Measurements from ENCODE around the gene DLK2.

DLK2 gene

GRCh38 chr6:43454290-43454695, 1.1 kb downstream of the DLK2 start:
- DNase-seq: peak in 18 of 51 donors; percentile 19 to 87 (median 68)

- DNase-seq: no peak
Measured at GRCh38 chr6:43453831-43454230, 1.5 kb downstream of the DLK2 start.

- DNase-seq: no peak
Measured at GRCh38 chr6:43452896-43453295, 2.5 kb downstream of the DLK2 start.

DNA sequence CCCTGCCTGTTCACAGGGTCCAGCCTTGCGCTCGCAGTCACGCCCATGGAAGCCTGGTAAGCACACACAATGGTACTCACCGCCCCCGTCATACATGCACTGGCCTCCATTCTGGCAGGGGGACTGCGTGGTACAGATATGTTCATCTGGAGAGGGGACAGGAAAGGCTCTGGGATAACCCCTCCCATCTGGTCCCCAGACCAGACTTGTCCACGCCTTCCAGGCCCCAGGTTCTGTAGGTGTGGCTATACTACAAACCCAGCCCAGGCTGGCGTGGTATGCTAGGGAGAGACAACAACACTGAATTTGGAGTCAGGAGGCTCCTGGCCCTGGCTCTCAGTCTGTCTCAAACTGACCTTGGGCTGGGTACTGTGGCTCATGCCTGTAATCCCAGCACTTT, 3.4 kb downstream of the DLK2 start:
- DNase-seq: no peak

GRCh38 chr6:43451348-43451747, 4.0 kb downstream of the DLK2 start:
- DNase-seq: no peak

DNA sequence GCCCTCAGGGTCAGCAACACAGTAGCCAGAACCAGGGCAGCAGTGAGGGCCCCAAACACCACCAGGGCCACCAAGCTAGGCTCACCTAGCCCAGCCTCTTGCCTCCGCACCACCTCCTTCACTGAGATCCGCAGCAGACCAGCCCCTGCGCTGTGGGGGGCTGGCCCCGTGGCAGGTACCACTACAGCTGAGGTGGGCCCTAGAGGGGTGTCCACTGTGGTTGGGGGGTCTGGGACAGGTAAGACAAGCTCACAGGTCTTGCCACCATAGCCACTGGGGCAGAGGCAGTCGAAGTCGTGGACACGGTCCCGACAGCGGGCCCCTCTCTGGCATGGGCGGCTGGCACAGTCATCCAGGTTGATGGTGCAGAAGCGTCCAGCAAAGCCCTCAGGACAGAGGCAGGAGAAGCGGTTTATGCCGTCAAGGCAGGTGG, 4.6 kb downstream of the DLK2 start:
- no peak for DNase-seq

DNA sequence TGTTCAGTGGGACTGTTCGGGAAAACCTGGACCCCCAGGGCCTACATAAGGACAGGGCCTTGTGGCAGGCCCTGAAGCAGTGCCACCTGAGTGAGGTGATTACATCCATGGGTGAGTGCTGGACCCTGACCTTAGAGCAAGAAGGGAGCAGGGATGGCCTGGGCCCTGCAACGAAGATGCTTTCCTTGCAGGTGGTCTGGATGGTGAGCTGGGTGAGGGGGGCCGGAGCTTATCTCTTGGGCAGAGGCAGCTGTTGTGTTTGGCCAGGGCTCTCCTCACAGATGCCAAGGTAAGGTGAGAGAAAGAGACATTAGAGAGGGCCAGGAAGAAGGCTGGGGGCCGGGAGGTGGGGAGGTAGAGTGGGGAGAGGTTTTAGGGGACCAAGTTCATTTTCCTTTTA, 6.4 kb downstream of the DLK2 start:
- no peak for DNase-seq

DNA sequence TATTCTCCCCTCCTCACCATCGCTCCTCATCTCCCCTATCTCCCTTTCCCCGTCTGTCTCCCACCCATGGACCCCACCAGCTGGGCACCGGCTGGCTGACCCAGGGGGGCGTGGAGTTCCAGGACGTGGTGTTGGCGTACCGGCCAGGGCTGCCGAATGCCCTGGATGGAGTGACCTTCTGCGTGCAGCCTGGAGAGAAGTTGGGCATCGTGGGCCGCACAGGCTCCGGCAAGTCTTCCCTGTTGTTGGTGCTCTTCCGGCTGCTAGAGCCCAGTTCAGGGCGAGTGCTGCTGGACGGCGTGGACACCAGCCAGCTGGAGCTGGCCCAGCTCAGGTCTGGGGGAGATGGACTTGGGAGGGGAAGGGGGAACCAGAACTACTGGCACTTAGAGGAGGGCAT, 7.7 kb downstream of the DLK2 start:
- no peak for DNase-seq

DNA sequence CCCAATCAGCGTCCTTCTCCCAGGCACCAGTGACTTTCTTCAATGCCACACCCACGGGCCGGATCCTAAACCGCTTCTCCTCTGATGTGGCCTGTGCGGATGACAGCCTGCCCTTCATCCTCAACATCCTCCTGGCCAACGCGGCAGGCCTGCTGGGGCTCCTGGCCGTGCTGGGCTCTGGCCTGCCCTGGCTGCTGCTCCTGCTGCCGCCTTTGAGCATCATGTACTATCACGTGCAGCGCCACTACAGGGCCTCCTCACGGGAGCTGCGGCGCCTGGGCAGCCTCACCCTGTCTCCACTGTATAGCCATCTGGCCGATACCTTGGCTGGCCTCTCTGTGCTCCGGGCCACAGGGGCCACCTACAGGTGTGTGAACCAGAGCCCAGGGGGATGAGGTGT, 9.8 kb downstream of the DLK2 start:
- DNase-seq: no peak

- DNase-seq: peak in 1 of 51 donors; percentile 33
Measured at GRCh38 chr6:43444582-43444981, 10.8 kb downstream of the DLK2 start.

DNA sequence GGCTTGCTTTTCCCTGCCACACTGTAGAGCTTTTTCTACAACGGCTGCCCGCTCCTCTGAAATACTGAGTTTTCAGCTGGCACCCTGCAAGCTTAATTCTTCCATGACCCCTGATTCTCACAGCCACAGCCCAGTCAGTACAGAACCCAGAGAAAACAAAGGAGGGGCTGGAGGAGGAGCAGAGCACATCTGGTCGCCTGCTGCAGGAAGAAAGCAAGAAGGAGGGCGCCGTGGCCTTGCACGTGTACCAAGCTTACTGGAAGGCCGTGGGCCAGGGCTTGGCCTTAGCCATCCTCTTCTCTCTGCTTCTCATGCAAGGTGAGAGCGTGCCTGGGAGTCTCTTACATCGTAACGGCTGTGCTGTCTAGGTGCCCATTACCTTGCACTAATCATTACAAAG, 11.3 kb downstream of the DLK2 start:
- no peak for DNase-seq

DNA sequence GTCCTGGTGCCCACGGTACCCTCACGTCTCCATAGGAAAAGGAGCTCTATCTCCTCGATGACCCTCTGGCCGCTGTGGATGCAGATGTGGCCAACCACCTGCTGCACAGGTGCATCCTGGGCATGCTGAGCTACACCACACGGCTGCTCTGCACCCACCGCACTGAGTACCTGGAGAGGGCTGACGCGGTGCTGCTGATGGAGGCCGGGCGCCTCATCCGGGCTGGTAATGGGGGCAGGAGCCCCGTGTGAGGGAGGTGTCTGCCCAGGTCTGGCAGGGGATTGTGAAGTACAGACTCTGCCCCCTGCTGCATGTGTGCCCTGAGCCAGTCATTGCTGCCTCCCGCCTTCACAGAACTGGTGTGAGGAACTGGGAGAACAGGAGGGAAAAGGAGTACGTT, 12.4 kb downstream of the DLK2 start:
- DNase-seq: no peak

- no peak for DNase-seq
Measured at GRCh38 chr6:43437700-43438099, 17.6 kb downstream of the DLK2 start.

DNA sequence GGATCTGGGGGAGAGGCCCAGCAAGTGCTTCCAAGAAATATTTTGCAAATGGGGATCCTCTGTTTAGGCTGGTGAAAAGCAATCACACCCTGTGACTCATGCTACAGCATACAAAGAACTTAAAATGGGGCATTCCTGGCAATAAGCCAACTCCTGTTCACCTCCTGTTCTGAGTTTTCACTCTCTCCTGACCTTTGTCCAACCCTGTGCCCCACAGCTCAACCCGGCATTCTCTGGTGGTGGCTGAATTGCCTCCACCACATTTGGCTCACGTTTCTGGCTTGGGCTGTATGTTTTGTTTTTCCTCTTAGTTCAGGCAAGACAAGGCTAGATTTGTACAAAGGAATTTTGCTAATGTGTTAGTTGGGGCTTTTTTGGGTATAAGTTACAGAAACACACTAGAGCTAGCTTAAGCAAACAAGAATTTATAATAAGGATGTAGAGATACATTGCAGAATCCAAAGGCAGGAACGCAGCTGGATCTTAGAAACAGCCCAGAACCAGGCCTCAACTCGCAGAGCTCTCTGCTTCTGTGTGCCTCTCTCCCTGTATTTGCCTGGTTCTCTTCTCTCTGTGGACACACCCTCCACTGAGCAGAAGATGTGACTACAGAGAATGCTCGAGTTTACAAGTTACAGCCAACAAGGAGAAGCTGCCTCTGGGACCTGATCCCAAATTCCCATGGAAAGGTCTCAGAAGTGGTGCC, 18.6 kb downstream of the DLK2 start:
- DNase-seq: no peak

DNA sequence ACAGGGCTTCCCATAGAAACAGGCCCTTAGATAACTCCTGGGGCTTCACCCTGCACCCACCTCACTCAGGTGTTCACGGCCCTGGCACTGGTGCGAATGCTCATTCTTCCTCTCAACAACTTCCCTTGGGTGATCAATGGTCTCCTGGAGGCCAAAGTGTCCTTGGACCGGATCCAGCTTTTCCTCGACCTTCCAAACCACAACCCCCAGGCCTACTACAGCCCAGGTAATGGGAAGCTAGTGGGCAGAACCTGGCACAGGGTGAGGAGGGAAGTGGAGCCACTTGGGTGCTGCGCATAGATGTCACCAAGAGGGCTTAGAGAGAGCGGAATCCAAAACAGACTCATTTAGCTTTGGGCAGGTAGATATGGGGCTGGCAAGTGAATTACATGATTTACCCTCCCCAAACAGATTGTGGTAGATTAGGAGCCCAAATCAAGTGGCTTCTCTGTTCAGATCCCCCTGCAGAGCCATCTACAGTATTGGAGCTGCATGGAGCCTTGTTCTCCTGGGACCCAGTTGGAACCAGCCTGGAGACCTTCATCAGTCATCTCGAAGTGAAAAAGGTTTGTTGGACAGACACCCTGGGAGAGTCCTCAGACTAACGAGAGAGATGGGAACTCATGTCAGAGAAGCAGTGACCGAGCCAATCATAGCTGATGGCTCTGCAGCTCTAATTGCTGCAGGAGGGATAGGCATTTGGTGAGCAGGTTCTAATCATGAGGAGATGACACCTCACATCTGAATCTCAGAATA, 19.5 kb downstream of the DLK2 start:
- DNase-seq: no peak

GRCh38 chr6:43434943-43435342, 20.4 kb downstream of the DLK2 start:
- DNase-seq: no peak

DNA sequence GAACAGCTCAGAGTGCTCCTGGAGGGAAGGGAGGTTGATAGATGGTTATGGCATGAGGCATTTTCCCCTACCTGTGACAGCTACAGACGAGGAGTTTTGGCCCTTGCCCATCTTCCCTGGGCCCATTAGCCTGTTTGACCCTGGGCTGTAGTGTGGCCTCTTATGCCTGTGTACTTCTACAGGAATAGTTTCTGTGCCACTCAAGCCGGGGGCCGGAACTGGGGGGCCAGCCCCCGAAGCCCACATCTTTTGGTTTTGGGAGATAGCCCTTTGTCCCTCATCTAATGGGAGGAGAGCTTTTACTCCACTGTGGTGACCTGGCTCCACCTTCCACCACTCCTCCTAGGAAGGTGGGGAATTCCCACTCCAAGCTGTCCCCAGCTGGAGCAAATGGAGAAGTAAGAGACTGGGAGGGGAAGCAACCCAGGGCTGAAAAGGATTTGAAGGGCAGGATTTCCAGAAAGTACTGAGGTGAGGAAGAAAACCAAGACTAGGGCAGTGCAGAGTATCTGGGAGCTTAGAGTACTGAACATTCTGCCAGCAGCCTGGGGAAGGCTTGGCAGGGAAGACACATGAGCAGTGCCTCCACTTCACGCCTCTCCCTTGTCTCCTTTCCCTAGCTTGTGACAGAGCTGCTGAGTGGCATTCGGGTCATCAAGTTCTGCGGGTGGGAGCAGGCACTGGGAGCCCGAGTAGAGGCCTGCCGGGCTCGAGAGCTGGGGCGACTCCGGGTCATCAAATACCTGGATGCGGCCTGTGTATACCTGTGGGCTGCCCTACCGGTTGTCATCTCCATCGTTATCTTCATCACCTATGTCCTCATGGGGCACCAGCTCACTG, 21.1 kb downstream of the DLK2 start:
- no peak for DNase-seq

- no peak for DNase-seq
Measured at GRCh38 chr6:43433148-43433547, 22.2 kb downstream of the DLK2 start.

DNA sequence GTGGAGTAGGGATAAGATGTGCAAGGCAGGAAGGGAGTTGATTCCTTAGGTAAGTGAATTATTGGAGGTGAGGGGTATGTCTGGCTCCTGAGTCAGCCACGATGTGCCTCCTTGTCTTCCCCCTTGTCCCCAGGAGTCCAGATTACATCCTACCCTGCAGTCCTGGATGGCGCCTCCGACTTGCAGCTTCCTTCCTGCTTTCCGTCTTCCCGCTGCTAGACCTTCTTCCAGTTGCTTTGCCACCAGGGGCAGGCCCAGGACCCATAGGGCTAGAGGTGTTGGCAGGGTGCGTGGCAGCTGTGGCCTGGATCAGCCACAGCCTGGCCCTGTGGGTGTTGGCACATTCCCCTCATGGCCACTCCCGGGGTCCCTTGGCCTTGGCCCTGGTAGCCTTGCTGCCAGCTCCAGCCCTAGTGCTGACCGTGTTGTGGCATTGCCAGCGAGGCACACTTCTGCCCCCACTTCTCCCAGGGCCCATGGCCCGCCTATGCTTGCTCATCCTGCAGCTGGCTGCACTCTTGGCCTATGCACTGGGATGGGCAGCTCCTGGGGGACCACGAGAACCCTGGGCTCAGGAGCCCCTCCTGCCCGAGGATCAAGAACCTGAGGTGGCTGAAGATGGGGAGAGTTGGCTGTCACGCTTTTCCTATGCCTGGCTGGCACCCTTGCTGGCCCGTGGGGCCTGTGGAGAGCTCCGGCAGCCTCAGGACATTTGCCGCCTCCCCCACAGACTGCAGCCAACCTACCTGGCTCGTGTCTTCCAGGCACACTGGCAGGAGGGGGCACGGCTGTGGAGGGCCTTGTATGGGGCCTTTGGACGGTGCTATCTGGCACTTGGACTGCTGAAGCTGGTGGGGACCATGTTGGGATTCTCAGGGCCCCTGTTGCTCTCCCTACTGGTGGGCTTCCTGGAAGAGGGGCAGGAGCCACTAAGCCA, 23.1 kb downstream of the DLK2 start:
- no peak for DNase-seq

DNA sequence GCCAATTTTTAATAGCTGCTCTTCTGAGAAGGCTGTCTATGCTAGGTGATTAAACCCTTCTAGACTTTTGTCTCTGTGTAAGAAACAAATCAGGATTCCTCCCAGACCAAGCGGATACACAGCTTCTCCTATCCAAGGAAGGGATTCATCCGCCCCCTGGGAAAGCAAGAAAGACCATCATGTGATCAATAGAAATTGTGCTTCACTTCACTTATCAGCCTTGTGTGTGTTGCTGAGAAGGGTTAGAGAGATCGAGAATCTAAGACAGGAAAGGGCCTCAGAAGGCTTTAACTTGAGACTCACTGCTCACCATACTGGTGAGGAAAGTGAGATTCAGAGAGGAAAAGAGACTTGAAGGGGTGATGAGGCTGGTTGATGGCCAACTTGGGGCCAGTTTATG, 26.5 kb downstream of the DLK2 start:
- DNase-seq: no peak

- DNase-seq: peak in 4 of 51 donors; percentile 24 to 61 (median 50)
Measured at GRCh38 chr6:43428112-43428570, 27.2 kb downstream of the DLK2 start.

Measured in hypothalamus (tissue), 51 donors.